Measurements from ENCODE around the gene COL25A1. TPM values are rescaled to one million over a fixed set of nuclear protein-coding genes. Genes with fewer than 3 reads are reported as not detected.

COL25A1 gene
- total RNA-seq, 4 donors from 2014 or later, result 2.5 TPM; not detected in 3

DNA sequence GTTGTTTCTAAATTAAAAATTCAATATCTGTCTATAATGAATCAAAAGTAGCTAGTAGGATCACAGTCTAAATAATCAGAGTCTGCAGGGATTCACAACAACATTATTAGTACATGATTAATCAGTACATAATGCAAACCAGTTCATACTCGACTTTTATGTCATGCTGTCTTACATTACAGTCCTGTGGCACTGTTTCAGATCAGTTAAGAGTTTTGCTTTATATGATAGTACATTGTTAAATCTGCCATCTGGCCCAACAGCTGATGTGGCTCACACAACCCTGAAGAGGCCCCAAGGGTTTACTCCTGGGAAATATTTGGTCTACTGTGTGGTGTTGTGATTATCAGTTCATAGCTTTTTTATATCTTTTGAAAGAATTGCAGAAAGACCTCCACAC is 292.5 kb downstream of the COL25A1 start:
- H3K4me1 ChIP-seq, result no peaks in the 10 kb centered on the region
- H3K27ac ChIP-seq, result no peak overlapping the region
- no peaks in the 10 kb centered on the region for H3K9me3 ChIP-seq
- no peaks in the 10 kb centered on the region for H3K27me3 ChIP-seq
- TF ChIP-seq, protein P1, sequence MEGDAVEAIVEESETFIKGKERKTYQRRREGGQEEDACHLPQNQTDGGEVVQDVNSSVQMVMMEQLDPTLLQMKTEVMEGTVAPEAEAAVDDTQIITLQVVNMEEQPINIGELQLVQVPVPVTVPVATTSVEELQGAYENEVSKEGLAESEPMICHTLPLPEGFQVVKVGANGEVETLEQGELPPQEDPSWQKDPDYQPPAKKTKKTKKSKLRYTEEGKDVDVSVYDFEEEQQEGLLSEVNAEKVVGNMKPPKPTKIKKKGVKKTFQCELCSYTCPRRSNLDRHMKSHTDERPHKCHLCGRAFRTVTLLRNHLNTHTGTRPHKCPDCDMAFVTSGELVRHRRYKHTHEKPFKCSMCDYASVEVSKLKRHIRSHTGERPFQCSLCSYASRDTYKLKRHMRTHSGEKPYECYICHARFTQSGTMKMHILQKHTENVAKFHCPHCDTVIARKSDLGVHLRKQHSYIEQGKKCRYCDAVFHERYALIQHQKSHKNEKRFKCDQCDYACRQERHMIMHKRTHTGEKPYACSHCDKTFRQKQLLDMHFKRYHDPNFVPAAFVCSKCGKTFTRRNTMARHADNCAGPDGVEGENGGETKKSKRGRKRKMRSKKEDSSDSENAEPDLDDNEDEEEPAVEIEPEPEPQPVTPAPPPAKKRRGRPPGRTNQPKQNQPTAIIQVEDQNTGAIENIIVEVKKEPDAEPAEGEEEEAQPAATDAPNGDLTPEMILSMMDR (IDR thresholded peaks at IDR 0.05), result no peak
- TF ChIP-seq POLR2A (IDR thresholded peaks at IDR 0.05), result no peak
- H3K4me3 ChIP-seq, result no peak overlapping the region
- no peaks in the 10 kb centered on the region for H3K36me3 ChIP-seq
- no peak for DNase-seq

DNA sequence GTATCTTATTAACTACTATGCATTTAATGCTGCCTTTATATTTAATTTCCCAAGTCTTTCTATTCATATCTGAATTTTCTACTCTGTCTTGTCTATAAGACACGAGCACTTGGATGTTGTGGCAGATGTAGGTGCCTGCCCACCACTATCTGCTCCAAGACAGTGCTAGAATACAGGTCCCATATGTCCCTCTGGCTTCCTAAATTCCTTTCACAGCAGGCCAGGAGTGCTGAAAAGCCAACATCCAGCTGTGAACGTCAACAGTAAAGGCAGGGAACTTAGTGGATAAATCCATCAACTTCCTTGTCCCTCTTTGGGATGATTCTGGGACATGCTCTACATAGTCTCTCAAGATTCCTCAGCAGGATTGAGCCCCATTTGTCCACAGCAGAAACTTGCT is 294.5 kb downstream of the COL25A1 start:
- no peaks in the 10 kb centered on the region for H3K9me3 ChIP-seq
- no peak overlapping the region for H3K27ac ChIP-seq
- H3K4me3 ChIP-seq, result no peak overlapping the region
- no peaks in the 10 kb centered on the region for H3K36me3 ChIP-seq
- no peaks in the 10 kb centered on the region for H3K27me3 ChIP-seq
- TF ChIP-seq, protein P1 (IDR thresholded peaks at IDR 0.05), result no peak
- TF ChIP-seq POLR2A (IDR thresholded peaks at IDR 0.05), result no peak
- H3K4me1 ChIP-seq, result no peaks in the 10 kb centered on the region
- no peak for DNase-seq

DNA sequence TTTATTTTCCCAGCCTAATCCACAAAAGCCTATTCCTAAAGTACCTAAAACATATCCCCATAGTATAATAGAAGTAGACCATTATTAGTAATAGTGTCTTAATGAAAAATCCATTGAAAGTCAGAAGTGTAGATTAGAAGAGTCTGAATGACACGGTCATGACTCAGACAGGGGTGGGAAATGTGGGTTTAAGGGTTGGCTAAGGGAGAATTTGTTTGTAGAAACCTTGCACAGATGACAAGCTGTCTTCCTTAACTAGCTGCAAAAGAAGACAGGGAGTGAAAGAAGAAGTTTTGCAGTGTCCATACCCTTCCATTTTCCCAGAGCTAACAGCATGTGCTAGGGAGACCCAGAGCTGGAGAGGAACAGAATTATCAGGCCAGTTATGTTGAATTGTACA is 296.9 kb downstream of the COL25A1 start:
- no peaks in the 10 kb centered on the region for H3K4me1 ChIP-seq
- H3K9me3 ChIP-seq, result no peaks in the 10 kb centered on the region
- H3K27me3 ChIP-seq, result no peaks in the 10 kb centered on the region
- H3K27ac ChIP-seq, result no peak overlapping the region
- DNase-seq, result no peak
- TF ChIP-seq, protein P1 (IDR thresholded peaks at IDR 0.05), result no peak
- TF ChIP-seq POLR2A (IDR thresholded peaks at IDR 0.05), result no peak
- H3K36me3 ChIP-seq, result no peaks in the 10 kb centered on the region
- no peak overlapping the region for H3K4me3 ChIP-seq

DNA sequence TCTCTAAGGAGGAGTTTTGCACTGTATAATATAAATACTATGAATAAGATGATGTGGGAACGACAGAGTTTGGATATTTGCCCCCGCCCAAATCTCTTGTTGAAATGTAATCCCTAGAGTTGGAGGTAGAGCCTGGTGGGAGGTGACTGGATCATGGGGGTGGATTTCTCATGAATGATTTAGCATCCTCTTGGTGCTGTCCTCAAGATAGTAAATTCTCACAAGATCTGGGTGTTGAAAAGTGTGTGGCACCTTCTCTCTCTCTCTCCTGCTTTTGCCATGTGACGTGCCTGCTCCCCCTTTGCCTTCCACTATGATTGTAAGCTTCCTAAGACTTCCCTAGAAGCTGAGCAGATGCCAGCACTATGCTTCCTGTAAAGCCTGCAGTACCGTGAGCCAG is 298.0 kb downstream of the COL25A1 start:
- Histone ChIP-seq H3K27ac (no peak overlapping the region), H3K9me3 (no peaks in the 10 kb centered on the region), H3K36me3 (no peaks in the 10 kb centered on the region), H3K4me1 (no peaks in the 10 kb centered on the region), H3K27me3 (no peaks in the 10 kb centered on the region), H3K4me3 (no peak overlapping the region)
- TF ChIP-seq, protein P1 (IDR thresholded peaks at IDR 0.05), result no peak
- TF ChIP-seq POLR2A (IDR thresholded peaks at IDR 0.05), result no peak
- no peak for DNase-seq

DNA sequence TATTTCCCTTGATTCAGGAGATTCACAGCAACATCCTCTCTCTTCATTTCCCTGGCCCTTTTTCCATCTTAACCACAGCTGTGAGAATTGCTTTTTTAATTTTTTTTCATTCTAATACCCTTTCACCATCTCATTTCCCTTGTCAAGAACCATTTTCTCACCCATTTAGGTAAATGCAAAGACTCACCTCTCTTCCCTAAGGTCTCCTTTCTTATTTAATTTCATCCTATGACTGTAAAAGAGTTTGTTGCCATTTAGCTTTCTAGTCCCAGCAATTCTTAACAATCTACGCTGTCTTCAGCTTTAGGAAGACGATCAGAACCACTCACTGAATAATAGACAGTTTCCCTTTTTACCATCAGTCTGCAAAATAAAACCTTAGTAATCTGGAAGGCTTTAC is 298.5 kb downstream of the COL25A1 start:
- H3K9me3 ChIP-seq, result no peaks in the 10 kb centered on the region
- H3K4me1 ChIP-seq, result no peaks in the 10 kb centered on the region
- no peaks in the 10 kb centered on the region for H3K27me3 ChIP-seq
- DNase-seq, result no peak
- no peak overlapping the region for H3K4me3 ChIP-seq
- TF ChIP-seq, protein P1 (IDR thresholded peaks at IDR 0.05), result no peak
- TF ChIP-seq POLR2A (IDR thresholded peaks at IDR 0.05), result no peak
- no peaks in the 10 kb centered on the region for H3K36me3 ChIP-seq
- no peak overlapping the region for H3K27ac ChIP-seq
